Measurements from ENCODE around the gene CDC34.

- TF ChIP-seq POLR2A (IDR thresholded peaks at IDR 0.05) (no peak), CTCF (IDR thresholded peaks at IDR 0.05) (no peak), EP300 (IDR thresholded peaks at IDR 0.05) (no peak), POLR2AphosphoS5 (IDR thresholded peaks at IDR 0.05) (no peak)
These were observed 58.3 kb downstream of the CDC34 start, which contains the start of gene HCN2 for GRCh38 chr19:589693-590395.
